Activated T-helper 1 cell treated with anti-CD3 and anti-CD28 coated beads, Interleukin-12 subunit alpha, Interleukin-12 subunit beta, Interleukin-2, Interleukin-4 antibody, amounts not matched to agents 30 ng/mL and 10 ng/mL and 1 ng/mL, durations not matched to agents 14 hours and 24 hours and 36 hours (primary cell): ENCODE results near the gene UFSP2. TPM values are rescaled to one million over a fixed set of nuclear protein-coding genes. Genes with fewer than 3 reads are reported as not detected.

Experiments
- DNase-seq: peaks from one replicate; pipeline ENCODE4 v3.0.0; 2021; ENCODE audit warnings: low spot score
- H3K27ac Mint-ChIP-seq: one replicate; pipeline ENCODE4 v1.8.0; 2021; ENCODE audit warnings: mild to moderate bottlenecking, mixed read lengths
- H3K27me3 Mint-ChIP-seq: one replicate; pipeline ENCODE4 v1.8.0; 2022; ENCODE audit warnings: mild to moderate bottlenecking, moderate library complexity, mixed read lengths; ENCODE audit not compliant: insufficient read depth
- H3K36me3 Mint-ChIP-seq: one replicate; pipeline ENCODE4 v1.8.0; 2021; ENCODE audit warnings: low read depth, mixed read lengths
- H3K4me1 Mint-ChIP-seq: one replicate; pipeline ENCODE4 v1.8.0; 2021; ENCODE audit warnings: low read depth, mixed read lengths
- H3K4me3 Mint-ChIP-seq: one replicate; pipeline ENCODE4 v1.8.0; 2021; ENCODE audit warnings: mild to moderate bottlenecking, moderate library complexity, mixed read lengths
- H3K9me3 Mint-ChIP-seq: one replicate; pipeline ENCODE4 v1.8.0; 2021; ENCODE audit warnings: mixed read lengths
- intact Hi-C: fragments of 100-400 bp; cut with micrococcal nuclease; formaldehyde crosslinking; loops from one replicate; pipeline ENCODE4 v1.15.1; 2024
- total RNA-seq: library from RNA; stranded (reverse); gene quantifications from 2 replicates; pipeline ENCODE4 v1.2.3, GENCODE V29; 2022

UFSP2 gene
- total RNA-seq, 1 donor from 2014 or later, result 19.9 TPM

DNA sequence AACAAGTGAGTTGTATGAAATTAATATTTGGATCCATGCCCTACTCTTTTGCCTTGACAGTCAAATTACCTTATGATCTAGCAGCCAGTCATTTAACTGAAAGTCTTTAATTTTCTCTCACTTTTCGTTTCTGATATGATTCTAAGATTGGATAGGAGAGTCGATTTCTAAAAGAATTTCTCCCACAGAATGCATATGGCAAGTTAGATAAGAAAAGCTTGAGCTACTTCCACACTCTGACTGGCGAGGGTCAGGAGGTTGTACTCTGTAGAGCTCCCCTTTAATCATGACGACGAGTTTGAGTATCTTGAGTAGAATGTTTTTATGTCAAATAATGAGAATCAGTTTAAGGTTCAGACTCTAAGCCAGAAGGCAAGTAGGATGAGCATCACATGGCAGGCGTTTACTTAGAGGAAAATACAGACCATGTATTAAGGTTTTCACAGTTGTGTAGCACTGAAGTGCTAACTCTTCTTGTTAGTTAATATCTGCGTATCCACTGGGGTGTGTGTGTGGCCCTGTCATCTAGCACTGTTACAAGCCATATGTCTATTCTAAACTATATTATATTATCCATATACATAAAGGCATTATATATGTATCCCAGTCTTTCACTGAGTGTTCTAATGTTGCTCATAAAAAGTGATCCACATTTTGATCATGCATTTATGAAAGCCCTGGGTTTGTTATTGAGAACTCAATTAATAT lies 67.9 kb downstream of the UFSP2 start:
- intact Hi-C loops, result no loop called here
- no peak overlapping the region for H3K27ac Mint-ChIP-seq
- no peaks in the 10 kb centered on the region for H3K27me3 Mint-ChIP-seq

DNA sequence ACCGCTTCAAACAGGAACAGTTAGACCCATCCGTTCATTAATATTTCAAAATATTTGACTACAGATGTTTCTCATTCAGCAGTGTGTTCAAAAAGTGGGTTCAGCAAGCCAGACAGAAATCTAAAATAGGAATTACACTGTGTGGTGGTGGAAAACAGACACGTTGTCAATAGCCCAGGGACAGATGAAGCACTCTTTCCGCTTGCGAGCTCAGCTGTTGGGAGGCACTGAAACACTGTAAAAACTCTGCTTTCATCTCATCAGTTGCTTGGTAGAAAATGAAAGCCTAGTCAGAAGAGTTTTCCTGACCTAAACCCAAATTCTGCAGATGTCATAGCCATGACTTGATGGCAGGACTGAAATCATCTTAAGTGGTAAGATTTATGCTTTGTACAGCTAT lies 68.6 kb downstream of the UFSP2 start:
- H3K27ac Mint-ChIP-seq, result peak overlapping the region; percentile 65
- intact Hi-C loops, result no loop called here

More for the DNA sequence above, 67.9 kb downstream of the UFSP2 start:
- Mint-ChIP-seq H3K9me3 (no peaks in the 10 kb centered on the region), H3K4me1 (peaks cover 11% of the 10 kb centered on the region), H3K36me3 (peaks cover 24% of the 10 kb centered on the region), H3K4me3 (no peak overlapping the region)
- no peak for DNase-seq

DNA sequence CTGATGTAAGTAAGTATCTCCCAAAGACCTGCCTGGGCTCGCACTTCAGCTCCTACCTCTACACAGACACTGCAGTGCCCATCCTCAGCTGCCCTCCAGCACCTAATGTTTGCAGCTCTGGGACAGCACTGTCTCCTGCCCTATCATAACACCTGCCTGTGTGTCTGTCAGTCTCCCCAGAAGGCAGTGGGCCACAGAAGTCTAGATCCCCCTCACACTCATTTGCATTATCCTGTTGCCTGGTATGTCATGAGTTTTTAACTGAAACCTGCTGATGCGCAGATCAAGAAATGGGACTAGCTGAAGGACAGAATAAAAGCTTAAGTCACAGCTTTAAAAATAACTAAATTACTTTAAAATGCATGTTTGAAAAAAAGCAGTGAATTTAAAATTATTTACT lies 73.0 kb downstream of the UFSP2 start:
- intact Hi-C loops, result no loop called here
- Mint-ChIP-seq H3K4me1 (peaks cover 9% of the 10 kb centered on the region), H3K36me3 (peaks cover 54% of the 10 kb centered on the region), H3K4me3 (no peak overlapping the region), H3K9me3 (no peaks in the 10 kb centered on the region), H3K27ac (no peak overlapping the region), H3K27me3 (no peaks in the 10 kb centered on the region)
- no peak for DNase-seq

More for the DNA sequence above, 68.6 kb downstream of the UFSP2 start:
- Mint-ChIP-seq H3K9me3 (no peaks in the 10 kb centered on the region), H3K4me3 (no peak overlapping the region), H3K4me1 (peaks cover 11% of the 10 kb centered on the region), H3K36me3 (peaks cover 29% of the 10 kb centered on the region), H3K27me3 (no peaks in the 10 kb centered on the region)
- no peak for DNase-seq

DNA sequence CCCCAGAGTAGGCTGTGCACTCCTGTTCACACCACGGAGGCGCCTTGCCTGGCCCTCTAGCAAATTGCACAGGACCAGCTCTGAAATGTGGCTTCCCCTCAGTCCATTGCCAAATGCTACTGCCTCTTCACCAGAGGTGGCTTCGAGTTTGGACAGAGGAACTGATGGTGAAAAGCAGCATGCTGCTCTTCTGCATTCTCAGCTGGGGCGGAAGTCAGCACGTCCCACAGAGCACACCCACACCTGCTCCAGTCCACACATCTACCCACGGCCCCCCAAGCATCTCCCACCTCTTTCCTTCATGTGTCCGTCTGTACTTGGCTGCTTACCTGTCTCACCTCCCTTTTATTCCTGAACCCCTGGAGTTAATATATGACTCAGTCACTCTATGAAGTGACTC lies 73.6 kb downstream of the UFSP2 start:
- no peaks in the 10 kb centered on the region for H3K9me3 Mint-ChIP-seq
- peaks cover 4% of the 10 kb centered on the region for H3K4me1 Mint-ChIP-seq
- no peak overlapping the region for H3K27ac Mint-ChIP-seq
- no peak for DNase-seq
- H3K27me3 Mint-ChIP-seq, result no peaks in the 10 kb centered on the region
- no peak overlapping the region for H3K4me3 Mint-ChIP-seq
- intact Hi-C loops, result no loop called here
- peaks cover 53% of the 10 kb centered on the region for H3K36me3 Mint-ChIP-seq

DNA sequence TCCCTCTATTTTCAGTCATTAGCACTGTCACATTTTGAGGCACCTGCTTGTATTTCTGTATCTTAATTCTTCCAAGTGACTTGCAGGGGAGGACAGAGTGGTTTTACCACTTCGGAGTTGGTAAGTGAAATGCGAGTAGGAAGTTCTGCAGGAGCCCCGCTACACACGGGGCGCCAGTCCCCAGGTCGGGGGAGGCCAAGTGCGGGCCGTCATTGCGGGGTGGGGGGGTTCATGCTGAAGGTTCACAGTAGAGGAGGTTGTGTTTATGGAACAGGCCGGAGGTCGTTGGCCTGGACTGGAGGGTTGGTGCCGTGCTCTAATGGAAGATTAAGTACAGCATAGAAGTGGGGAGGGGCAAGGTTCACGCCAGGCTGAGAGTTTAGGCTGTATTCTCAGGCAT lies 74.1 kb downstream of the UFSP2 start:
- Mint-ChIP-seq H3K27ac (no peak overlapping the region), H3K4me3 (no peak overlapping the region), H3K4me1 (peaks cover 4% of the 10 kb centered on the region), H3K27me3 (no peaks in the 10 kb centered on the region), H3K36me3 (peaks cover 56% of the 10 kb centered on the region), H3K9me3 (no peaks in the 10 kb centered on the region)
- no peak for DNase-seq
- intact Hi-C loops, result no loop called here

Other genes starting within 250 kb of the UFSP2 start
- 52.4 and 54.6 TPM in 2 replicates for gene CFAP97, start 222.0 kb downstream of the UFSP2 start, total RNA-seq
- gene SNX25, start 216.4 kb downstream of the UFSP2 start, total RNA-seq, result 22.9 and 25.3 TPM in 2 replicates
- 0.42 and 0.47 TPM in 2 replicates for gene LRP2BP, start 30.0 kb downstream of the UFSP2 start, total RNA-seq
- 12.4 and 15.8 TPM in 2 replicates for gene ANKRD37, start 29.1 kb downstream of the UFSP2 start, total RNA-seq
- gene CCDC110, start 45.8 kb upstream of the UFSP2 start, total RNA-seq, result not detected in 2 replicates
- gene PDLIM3, start 109.5 kb upstream of the UFSP2 start, total RNA-seq, result not detected in 2 replicates